Measurements from ENCODE around the gene CDKN2D.
"Not testable (repeated sequence)": the region's sequence is repeated elsewhere in the genome, so short reads cannot be mapped to it uniquely, and the experiment has no call there.

The CDKN2D gene

GRCh38 chr19:10551698-10552301 is 17.0 kb downstream of the CDKN2D start:
- no peak for DNase-seq (ENCODE audit: low read depth in 2 of 2)

- not testable (repeated sequence) for DNase-seq (ENCODE audit: low read depth in 2 of 2)
These were observed 17.8 kb downstream of the CDKN2D start for GRCh38 chr19:10551006-10551405.

- no peak for DNase-seq (ENCODE audit: low read depth in 2 of 2)
These were observed 18.4 kb downstream of the CDKN2D start for GRCh38 chr19:10550336-10550735.

GRCh38 chr19:10549733-10550132 is 19.0 kb downstream of the CDKN2D start:
- DNase-seq (ENCODE audit: low read depth in 2 of 2), result no peak

GRCh38 chr19:10548746-10549276 is 20.0 kb downstream of the CDKN2D start:
- no peak for DNase-seq (ENCODE audit: low read depth in 2 of 2)

- DNase-seq (ENCODE audit: low read depth in 2 of 2), result no peak
These were observed 22.0 kb downstream of the CDKN2D start for GRCh38 chr19:10546817-10547216.

GRCh38 chr19:10544753-10545251 is 24.0 kb downstream of the CDKN2D start:
- DNase-seq (ENCODE audit: low read depth in 2 of 2), result no peak

- DNase-seq (ENCODE audit: low read depth in 2 of 2), result no peak
These were observed 24.5 kb downstream of the CDKN2D start for GRCh38 chr19:10544242-10544752.

- peak; percentile 71 to 72 for DNase-seq (ENCODE audit: low read depth in 2 of 2)
These were observed 25.1 kb downstream of the CDKN2D start, which contains the start of gene ATG4D for GRCh38 chr19:10543420-10544241. TSS of gene ATG4D (plus strand) at chr19:10543904. CDS start at chr19:10544091, 187 bp downstream.

- DNase-seq (ENCODE audit: low read depth in 2 of 2), result no peak
These were observed 25.7 kb downstream of the CDKN2D start for GRCh38 chr19:10543059-10543419.

GRCh38 chr19:10539016-10539415 is 29.8 kb downstream of the CDKN2D start:
- not testable (repeated sequence) for DNase-seq (ENCODE audit: low read depth in 2 of 2)

- DNase-seq (ENCODE audit: low read depth in 2 of 2), result no peak
These were observed 30.4 kb downstream of the CDKN2D start for GRCh38 chr19:10538204-10538983.

- no peak for DNase-seq (ENCODE audit: low read depth in 2 of 2)
These were observed 31.1 kb downstream of the CDKN2D start for GRCh38 chr19:10537668-10538067.

- DNase-seq (ENCODE audit: low read depth in 2 of 2), result no peak
These were observed 33.2 kb downstream of the CDKN2D start for GRCh38 chr19:10535613-10536012.

- no peak for DNase-seq (ENCODE audit: low read depth in 2 of 2)
These were observed 35.0 kb downstream of the CDKN2D start for GRCh38 chr19:10533646-10534386.

GRCh38 chr19:10532457-10532856 is 36.3 kb downstream of the CDKN2D start:
- DNase-seq (ENCODE audit: low read depth in 2 of 2), result no peak

GRCh38 chr19:10526887-10527286 is 41.9 kb downstream of the CDKN2D start:
- DNase-seq (ENCODE audit: low read depth in 2 of 2), result not testable (repeated sequence)

- no peak for DNase-seq (ENCODE audit: low read depth in 2 of 2)
These were observed 43.1 kb downstream of the CDKN2D start for GRCh38 chr19:10525636-10526035.

GRCh38 chr19:10523135-10523636 is 45.6 kb downstream of the CDKN2D start:
- no peak for DNase-seq (ENCODE audit: low read depth in 2 of 2)

- no peak for DNase-seq (ENCODE audit: low read depth in 2 of 2)
These were observed 47.2 kb downstream of the CDKN2D start for GRCh38 chr19:10521461-10522171.

Measured in stimulated activated CD8-positive, alpha-beta memory T cell treated with anti-CD3 and anti-CD28 coated beads, Interleukin-2, amount 100 ng/mL, for 48 hours (primary cell).